Astrocyte (in vitro differentiated cells and primary cell): ENCODE measurements around the gene ZNF80. TPM values are rescaled to one million over a fixed set of nuclear protein-coding genes. Genes with fewer than 3 reads are reported as not detected.
"Not testable (repeated sequence)": the region's sequence is repeated elsewhere in the genome, so short reads cannot be mapped to it uniquely, and the experiment has no call there.

Experiments
- DNase-seq: peaks from one replicate; pipeline ENCODE4 v3.0.0-alpha.2; 2010; ENCODE audit warnings: low read depth
- FAIRE-seq: peaks from 2 replicates; lab custom pipeline; 2011; peaks lifted over from hg19 to GRCh38; lab: Jason Lieb, UNC
- H2AFZ ChIP-seq: 2 replicates; pipeline ENCODE4 v1.6.0; 2012; ENCODE audit warnings: low read depth, low read length, inconsistent platforms
- H3K27ac ChIP-seq: 2 replicates; pipeline ENCODE4 v1.5.1; 2011; ENCODE audit warnings: low read depth, low read length, inconsistent platforms
- H3K27me3 ChIP-seq: 2 replicates; pipeline ENCODE4 v1.6.0; 2011; ENCODE audit warnings: low read length, inconsistent platforms; ENCODE audit not compliant: insufficient read depth
- H3K36me3 ChIP-seq: 2 replicates; pipeline ENCODE4 v1.5.1; 2011; ENCODE audit warnings: low read length, inconsistent platforms; ENCODE audit not compliant: insufficient read depth
- H3K4me1 ChIP-seq: 2 replicates; pipeline ENCODE4 v1.5.1; 2011; ENCODE audit warnings: low read length, inconsistent platforms; ENCODE audit not compliant: insufficient read depth
- H3K4me2 ChIP-seq: 2 replicates; pipeline ENCODE4 v1.6.0; 2012; ENCODE audit warnings: low read length, inconsistent platforms
- H3K4me3 ChIP-seq: 2 replicates; pipeline ENCODE4 v1.5.1; 2011; ENCODE audit warnings: low read depth, mild to moderate bottlenecking, low read length, inconsistent platforms; ENCODE audit not compliant: insufficient read depth
- H3K79me2 ChIP-seq: 2 replicates; pipeline ENCODE4 v1.6.0; 2012; ENCODE audit warnings: mild to moderate bottlenecking, low read length, inconsistent platforms; ENCODE audit not compliant: insufficient read depth
- H3K9ac ChIP-seq: 2 replicates; pipeline ENCODE4 v1.6.0; 2012; ENCODE audit warnings: mild to moderate bottlenecking, low read length, inconsistent platforms
- H3K9me3 ChIP-seq: 2 replicates; pipeline ENCODE4 v1.5.1; 2012; ENCODE audit warnings: low read depth, mild to moderate bottlenecking, low read length, inconsistent platforms; ENCODE audit not compliant: insufficient read depth
- H4K20me1 ChIP-seq: 2 replicates; pipeline ENCODE4 v1.6.0; 2012; ENCODE audit warnings: low read length, inconsistent platforms; ENCODE audit not compliant: insufficient read depth
- H3K27ac Mint-ChIP-seq: one replicate; pipeline ENCODE4 v1.8.0; 2021; ENCODE audit warnings: mild to moderate bottlenecking, mixed read lengths; ENCODE audit not compliant: unreplicated experiment
- H3K27me3 Mint-ChIP-seq: one replicate; pipeline ENCODE4 v1.8.0; 2021; ENCODE audit warnings: low read depth, mixed read lengths; ENCODE audit not compliant: unreplicated experiment
- H3K36me3 Mint-ChIP-seq: one replicate; pipeline ENCODE4 v1.8.0; 2021; ENCODE audit warnings: low read depth, mixed read lengths; ENCODE audit not compliant: unreplicated experiment
- H3K4me1 Mint-ChIP-seq: one replicate; pipeline ENCODE4 v1.8.0; 2021; ENCODE audit warnings: low read depth, mixed read lengths; ENCODE audit not compliant: unreplicated experiment
- H3K4me3 Mint-ChIP-seq: one replicate; pipeline ENCODE4 v1.8.0; 2021; ENCODE audit warnings: mild to moderate bottlenecking, moderate library complexity, mixed read lengths; ENCODE audit not compliant: unreplicated experiment
- H3K9me3 Mint-ChIP-seq: one replicate; pipeline ENCODE4 v1.8.0; 2021; ENCODE audit warnings: mild to moderate bottlenecking, mixed read lengths; ENCODE audit not compliant: unreplicated experiment
- CTCF ChIP-seq: IDR thresholded peaks from 2 replicates; pipeline ENCODE4 v1.5.1; 2011; ENCODE audit warnings: low read depth, mild to moderate bottlenecking, inconsistent platforms, low read length, moderate library complexity; ENCODE audit not compliant: insufficient read depth
- EZH2 ChIP-seq: IDR thresholded peaks from 2 replicates; pipeline ENCODE4 v1.6.1; 2012; ENCODE audit warnings: mild to moderate bottlenecking, low read length, inconsistent platforms; ENCODE audit not compliant: insufficient read depth
- total RNA-seq: library from RNA; stranded (reverse); gene quantifications from 2 replicates; pipeline ENCODE4 v1.2.1, GENCODE V29; 2021

The ZNF80 gene
- total RNA-seq, 1 donor from 2014 or later = not detected

GRCh38 chr3:114242947-114243346 is 5.6 kb upstream of the ZNF80 start:
- H3K27ac ChIP-seq = no peak overlapping the region
- H3K9me3 ChIP-seq = no peaks in the 10 kb centered on the region
- Mint-ChIP-seq H3K27ac (no peak overlapping the region), H3K4me1 (no peaks in the 10 kb centered on the region), H3K4me3 (no peak overlapping the region), H3K36me3 (peaks cover 3% of the 10 kb centered on the region), H3K9me3 (peaks cover 10% of the 10 kb centered on the region), H3K27me3 (peaks cover 10% of the 10 kb centered on the region)
- DNase-seq (no peak), FAIRE-seq (no peak)
- no peaks in the 10 kb centered on the region for H3K79me2 ChIP-seq
- H3K27me3 ChIP-seq = no peaks in the 10 kb centered on the region
- no peak overlapping the region for H3K4me3 ChIP-seq
- H3K4me1 ChIP-seq = no peaks in the 10 kb centered on the region
- no peaks in the 10 kb centered on the region for H4K20me1 ChIP-seq
- H2AFZ ChIP-seq = no peak overlapping the region
- H3K36me3 ChIP-seq = no peaks in the 10 kb centered on the region
- H3K9ac ChIP-seq = no peak overlapping the region
- TF ChIP-seq CTCF = no peak
- TF ChIP-seq EZH2 = no peak
- no peak overlapping the region for H3K4me2 ChIP-seq

GRCh38 chr3:114241262-114241661 is 3.9 kb upstream of the ZNF80 start:
- Mint-ChIP-seq H3K9me3 (peaks cover 12% of the 10 kb centered on the region), H3K4me1 (no peaks in the 10 kb centered on the region), H3K4me3 (no peak overlapping the region), H3K27ac (no peak overlapping the region), H3K36me3 (peaks cover 6% of the 10 kb centered on the region), H3K27me3 (peaks cover 13% of the 10 kb centered on the region)
- TF ChIP-seq CTCF (no peak), EZH2 (no peak)
- no peak overlapping the region for H3K9ac ChIP-seq
- H3K4me3 ChIP-seq = no peak overlapping the region
- H3K4me1 ChIP-seq = no peaks in the 10 kb centered on the region
- no peak overlapping the region for H2AFZ ChIP-seq
- H3K4me2 ChIP-seq = no peak overlapping the region
- no peak overlapping the region for H3K27ac ChIP-seq
- no peaks in the 10 kb centered on the region for H3K9me3 ChIP-seq
- no peaks in the 10 kb centered on the region for H3K36me3 ChIP-seq
- FAIRE-seq = no peak
- H3K79me2 ChIP-seq = no peaks in the 10 kb centered on the region
- no peak for DNase-seq
- H3K27me3 ChIP-seq = no peaks in the 10 kb centered on the region
- no peaks in the 10 kb centered on the region for H4K20me1 ChIP-seq

GRCh38 chr3:114238146-114238785 is 888 bp upstream of the ZNF80 start:
- H3K9me3 Mint-ChIP-seq, H3K9me3 ChIP-seq, H3K4me3 Mint-ChIP-seq, H3K36me3 ChIP-seq, FAIRE-seq, H3K4me3 ChIP-seq, H3K27ac Mint-ChIP-seq, H3K36me3 Mint-ChIP-seq, H2AFZ ChIP-seq, H3K27me3 ChIP-seq, H3K4me1 Mint-ChIP-seq, H3K27ac ChIP-seq, H3K4me2 ChIP-seq, H3K79me2 ChIP-seq, H3K4me1 ChIP-seq, H4K20me1 ChIP-seq, DNase-seq, H3K27me3 Mint-ChIP-seq, H3K9ac ChIP-seq: not testable (repeated sequence)
